HCT116 (cell line): Measurements from ENCODE around the gene GRIK5. TPM values are rescaled to one million over a fixed set of nuclear protein-coding genes. Genes with fewer than 3 reads are reported as not detected.

Experiments used
- ATAC-seq: fragments of 200-7000 bp; cut with Tn5 transposase; 2 replicates; pipeline ENCODE4 v1.9.1; 2020; ENCODE audit warnings: mild to moderate bottlenecking, moderate library complexity
- BruUV-seq: library from RNA; stranded (reverse); fragments of 400-500 nt; replicated peaks from 2 replicates; lab custom pipeline; 2021; lab: Mats Ljungman, UMichigan
- CTCF ChIA-PET: fragments of 300-600 bp; sonication (Branson Sonifier 250); formaldehyde crosslinking; loops from one replicate; lab custom pipeline; 2021; ENCODE audit warnings: antibody characterized with exemption; lab: Charles Lee
- POLR2A ChIA-PET: fragments of 300-600, 350-600 bp; sonication (Branson Sonifier 250); formaldehyde crosslinking; loops from one replicate; lab custom pipeline; 2021; ENCODE audit warnings: antibody characterized with exemption; lab: Charles Lee
- RAD21 ChIA-PET, 2 experiments: fragments of 300-600 bp; sonication (Branson Sonifier 250); formaldehyde crosslinking; loops; one replicate each; lab custom pipeline; 2023; ENCODE audit warnings: low total read pairs in 2 of 2; ENCODE audit not compliant: uncharacterized antibody in 2 of 2, unreplicated experiment in 2 of 2, low non-redundant PET in 1 of 2; lab: Charles Lee
- DNase-seq: peaks from one replicate; pipeline ENCODE4 v3.0.0-alpha.2; 2010; ENCODE audit warnings: low read depth, low spot score
- H2AFZ ChIP-seq: fragments of 200-600 bp; shearing (Covaris generic), sonication (generic); 2 replicates; pipeline ENCODE4 v1.6.1; 2017; ENCODE audit warnings: low read depth, mixed run types, mixed read lengths, antibody characterized with exemption, low read length; ENCODE audit not compliant: poor library complexity, severe bottlenecking
- H3K27ac ChIP-seq: 2 replicates; pipeline ENCODE4 v1.5.1; 2012; ENCODE audit warnings: low read depth, low read length
- H3K27me3 ChIP-seq: fragments of 200-600 bp; sonication (generic); 2 replicates; pipeline ENCODE4 v1.6.1; 2016; ENCODE audit warnings: mixed run types, low read length, mixed read lengths; ENCODE audit not compliant: insufficient read depth
- H3K36me3 ChIP-seq, 2 experiments: fragments of 200-500 bp in 1 of 2; fragments of 200-600 bp in 1 of 2; sonication (Bioruptor generic) in 1 of 2; sonication (generic) in 1 of 2; 2 replicates each; pipeline versions ENCODE4 v1.5.1 to v1.6.1; 2014 to 2016; ENCODE audit warnings: low read length in 2 of 2, inconsistent platforms in 1 of 2, mixed read lengths in 1 of 2, mixed run types in 1 of 2; ENCODE audit not compliant: insufficient read depth in 2 of 2, control insufficient read depth in 1 of 2
- H3K4me1 ChIP-seq, 2 experiments: fragments of 200-600 bp in 1 of 2; sonication (generic) in 1 of 2; 2 replicates each; pipeline versions ENCODE4 v1.5.1 to v1.6.1; 2012 to 2017; ENCODE audit warnings: low read length in 2 of 2, inconsistent platforms in 1 of 2, mild to moderate bottlenecking in 1 of 2, mixed read lengths in 1 of 2, mixed run types in 1 of 2, moderate library complexity in 1 of 2; ENCODE audit not compliant: insufficient read depth in 2 of 2, control insufficient read depth in 1 of 2
- H3K4me2 ChIP-seq: fragments of 200-600 bp; sonication (generic); 2 replicates; pipeline ENCODE4 v1.6.1; 2017; ENCODE audit warnings: mixed run types, low read length, mixed read lengths
- H3K4me3 ChIP-seq, 2 experiments: fragments of 200-600 bp in 1 of 2; sonication (generic) in 1 of 2; replicated peaks in 1 of 2; 2 replicates each; pipeline ENCODE4 v1.5.1; 2011 to 2016; ENCODE audit warnings: low read length in 2 of 2, control low read depth in 1 of 2, low read depth in 1 of 2, mild to moderate bottlenecking in 1 of 2, mixed read lengths in 1 of 2, mixed run types in 1 of 2
- H3K79me2 ChIP-seq: fragments of 200-600 bp; sonication (generic); 2 replicates; pipeline ENCODE4 v1.6.1; 2017; ENCODE audit warnings: mild to moderate bottlenecking, mixed run types, low read length, moderate library complexity, mixed read lengths; ENCODE audit not compliant: insufficient read depth
- H3K9ac ChIP-seq: fragments of 200-600 bp; sonication (generic); 2 replicates; pipeline ENCODE4 v1.6.1; 2016; ENCODE audit warnings: low read length, mixed read lengths
- H3K9me2 ChIP-seq: fragments of 200-600 bp; sonication (generic), shearing (Covaris generic); 2 replicates; pipeline ENCODE4 v1.6.1; 2017; ENCODE audit warnings: mixed run types, mild to moderate bottlenecking, moderate library complexity; ENCODE audit not compliant: insufficient read depth
- H3K9me3 ChIP-seq, 2 experiments: fragments of 200-500 bp in 1 of 2; fragments of 200-600 bp in 1 of 2; sonication (Bioruptor generic) in 1 of 2; sonication (generic) in 1 of 2; 2 replicates each; pipeline ENCODE4 v1.6.1; 2014 to 2017; ENCODE audit warnings: low read length in 2 of 2, mixed read lengths in 2 of 2, inconsistent platforms in 1 of 2, low read depth in 1 of 2, mild to moderate bottlenecking in 1 of 2, mixed run types in 1 of 2, moderate library complexity in 1 of 2; ENCODE audit not compliant: control insufficient read depth in 1 of 2, insufficient read depth in 1 of 2
- H4K20me1 ChIP-seq: fragments of 200-600 bp; sonication (generic), shearing (Covaris generic); 2 replicates; pipeline ENCODE4 v1.6.1; 2017; ENCODE audit warnings: mixed run types, mild to moderate bottlenecking, moderate library complexity; ENCODE audit not compliant: insufficient read depth
- CBX3 ChIP-seq: IDR thresholded peaks from 2 replicates; pipeline ENCODE4 v1.6.1; 2012; ENCODE audit warnings: low read depth
- CTCF ChIP-seq, 3 experiments: fragments of 200-600 bp in 1 of 3; sonication (generic) in 1 of 3; IDR thresholded peaks in 2 of 3; conservative IDR thresholded peaks in 1 of 3; 2 replicates each; pipeline ENCODE4 v1.5.1; 2012 to 2017; ENCODE audit warnings: low read depth in 2 of 3, low read length in 2 of 3, antibody characterized with exemption in 1 of 3, borderline replicate concordance in 1 of 3, control low read depth in 1 of 3, mild to moderate bottlenecking in 1 of 3, mixed read lengths in 1 of 3, mixed run types in 1 of 3, moderate library complexity in 1 of 3; ENCODE audit not compliant: insufficient read depth in 1 of 3
- EGR1 ChIP-seq: IDR thresholded peaks from 2 replicates; pipeline ENCODE4 v1.6.1; 2012; ENCODE audit warnings: low read depth
- RAD21 ChIP-seq: IDR thresholded peaks from 2 replicates; pipeline ENCODE4 v1.6.1; 2012; ENCODE audit warnings: low read depth, mild to moderate bottlenecking
- SP1 ChIP-seq: IDR thresholded peaks from 2 replicates; pipeline ENCODE4 v1.6.1; 2012; ENCODE audit warnings: low read depth
- YY1 ChIP-seq: IDR thresholded peaks from 2 replicates; pipeline ENCODE4 v1.6.1; 2011; ENCODE audit warnings: low read length, low read depth, moderate library complexity, mild to moderate bottlenecking; ENCODE audit not compliant: insufficient replicate concordance; ENCODE audit errors: extremely low read depth
- ZFX ChIP-seq: fragments of 450-650 bp; IDR thresholded peaks from 2 replicates; pipeline ENCODE4 v1.6.1; 2017
- ZNF274 ChIP-seq: fragments of 200-500 bp; sonication (Bioruptor generic); IDR thresholded peaks from 2 replicates; pipeline ENCODE4 v1.6.1; 2014; ENCODE audit warnings: mild to moderate bottlenecking, low read depth, low read length, inconsistent platforms
- intact Hi-C: fragments of 100-400 bp; cut with micrococcal nuclease; formaldehyde crosslinking; loops from 2 replicates; pipeline ENCODE4 v1.10.0; 2022
- total RNA-seq: library from RNA; stranded (reverse); gene quantifications from one replicate; pipeline ENCODE4 v1.2.1, GENCODE V29; 2021; ENCODE audit not compliant: unreplicated experiment

GRIK5 gene
- total RNA-seq, 1 experiment from 2014 or later, result 1.7 TPM

GRCh38 chr19:42109896-42110295 is 39.9 kb upstream of the GRIK5 start (continued):
- no peak for TF ChIP-seq CTCF (IDR thresholded peaks at IDR 0.05 in 2 of 3, conservative IDR thresholded peaks at IDR 0.05 in 1 of 3; ENCODE audit: borderline replicate concordance in 1 of 3, insufficient read depth in 1 of 3, low read depth in 2 of 3, low read length in 2 of 3)
- TF ChIP-seq RAD21, result no peak
- no peak for TF ChIP-seq YY1
- no peak for TF ChIP-seq CBX3
- TF ChIP-seq ZNF274, result no peak
- no peak for TF ChIP-seq EGR1
- no peak for TF ChIP-seq SP1

- H3K9ac ChIP-seq, result no peak overlapping the region
- POLR2A ChIA-PET, result interaction anchor here (1.4 to 1.6 kb wide), 2 partner anchors 15 to 33 kb away, joined by 3 to 4 read pairs; partner anchors contain the start of gene ZNF574
- H3K36me3 ChIP-seq, result no peaks in the 10 kb centered on the region
- H4K20me1 ChIP-seq, result no peaks in the 10 kb centered on the region
- H3K4me1 ChIP-seq, result peaks cover 14 to 27% of the 10 kb centered on the region in 2 experiments
- H3K79me2 ChIP-seq, result no peaks in the 10 kb centered on the region
- no peak overlapping the region for H2AFZ ChIP-seq
- peaks cover 16% of the 10 kb centered on the region; the same call in 1 of the 2 replicates for H3K27me3 ChIP-seq
- H3K27ac ChIP-seq, result no peak overlapping the region
- TF ChIP-seq ZNF274 (no peak), RAD21 (peak; percentile 100), ZFX (no peak), YY1 (peak; percentile 57), EGR1 (no peak), CTCF (IDR thresholded peaks at IDR 0.05 in 2 of 3, conservative IDR thresholded peaks at IDR 0.05 in 1 of 3; ENCODE audit: borderline replicate concordance in 1 of 3, insufficient read depth in 1 of 3, low read depth in 2 of 3, low read length in 2 of 3) (peak; percentile 100)
- no peaks in the 10 kb centered on the region for H3K9me2 ChIP-seq
- ATAC-seq (peak; percentile 91), DNase-seq (peak; percentile 83)
- no peak overlapping the region for H3K4me2 ChIP-seq
- RAD21 ChIA-PET, result interaction anchor here (0.6 kb wide), 2 partner anchors 30 to 238 kb away, joined by 3 to 4 read pairs; no protein-coding TSS in a partner anchor
- H3K9me3 ChIP-seq, result no peaks in the 10 kb centered on the region
- BruUV-seq, result no TSS peak
- CTCF ChIA-PET, result interaction anchor here (1.0 to 2.8 kb wide), 6 partner anchors 16 to 332 kb away, joined by 3 to 10 read pairs (median 6); partner anchors contain the start of gene GSK3A
- intact Hi-C loops, result loop anchor here (1.0 to 5.0 kb wide), 5 partner anchors 76 to 329 kb away; partner anchors contain the start of gene MEGF8
- H3K4me3 ChIP-seq, result no peak overlapping the region
Observed at GRCh38 chr19:42108527-42109389, 38.8 kb upstream of the GRIK5 start.
